ENCODE measurements around the gene KRT36.

KRT36 gene

GRCh38 chr17:41534899-41535546 is 45.3 kb upstream of the KRT36 start:
- Histone ChIP-seq H3K27ac (ENCODE audit: low read depth, low read length) (no peak overlapping the region), H3K4me3 (ENCODE audit: low read length) (no peak overlapping the region), H3F3A (ENCODE audit: control insufficient read depth, insufficient read depth) (no peaks in the 10 kb centered on the region), H3K9me3 (ENCODE audit: control insufficient read depth, insufficient read depth, low read length) (no peaks in the 10 kb centered on the region), H3K36me3 (ENCODE audit: control insufficient read depth, low read length) (no peaks in the 10 kb centered on the region), H3K4me1 (ENCODE audit: control insufficient read depth, low read length) (no peaks in the 10 kb centered on the region), H3K79me2 (ENCODE audit: control insufficient read depth, low read length) (no peaks in the 10 kb centered on the region), H4K20me1 (ENCODE audit: control insufficient read depth, insufficient read depth, low read depth, low read length) (no peaks in the 10 kb centered on the region), H3K9me2 (replicated peaks; ENCODE audit: control insufficient read depth, low read length) (no peaks in the 10 kb centered on the region), H3K4me2 (ENCODE audit: low read length) (no peak overlapping the region), H3K27me3 (ENCODE audit: control insufficient read depth, low read length) (peaks cover 11% of the 10 kb centered on the region)
- TF ChIP-seq EZH2phosphoT487 (IDR thresholded peaks at IDR 0.05; ENCODE audit: borderline replicate concordance, low read length) (no peak), CTCF (IDR thresholded peaks at IDR 0.05; ENCODE audit: low read depth, low read length, poor library complexity, severe bottlenecking) (no peak)

- TF ChIP-seq CTCF (IDR thresholded peaks at IDR 0.05; ENCODE audit: low read depth, low read length, poor library complexity, severe bottlenecking): no peak
- no peak for TF ChIP-seq EZH2phosphoT487 (IDR thresholded peaks at IDR 0.05; ENCODE audit: borderline replicate concordance, low read length)
- Histone ChIP-seq H3K4me3 (ENCODE audit: low read length) (no peak overlapping the region), H4K20me1 (ENCODE audit: control insufficient read depth, insufficient read depth, low read depth, low read length) (no peaks in the 10 kb centered on the region), H3K79me2 (ENCODE audit: control insufficient read depth, low read length) (no peaks in the 10 kb centered on the region), H3K27ac (ENCODE audit: low read depth, low read length) (no peak overlapping the region), H3K4me2 (ENCODE audit: low read length) (no peak overlapping the region), H3K9me3 (ENCODE audit: control insufficient read depth, insufficient read depth, low read length) (no peaks in the 10 kb centered on the region), H3K36me3 (ENCODE audit: control insufficient read depth, low read length) (no peaks in the 10 kb centered on the region), H3K27me3 (ENCODE audit: control insufficient read depth, low read length) (peaks cover 17% of the 10 kb centered on the region), H3K9me2 (replicated peaks; ENCODE audit: control insufficient read depth, low read length) (no peaks in the 10 kb centered on the region), H3F3A (ENCODE audit: control insufficient read depth, insufficient read depth) (no peaks in the 10 kb centered on the region), H3K4me1 (ENCODE audit: control insufficient read depth, low read length) (no peaks in the 10 kb centered on the region)
These were observed 43.9 kb upstream of the KRT36 start for GRCh38 chr17:41533613-41534012.

- no peak for TF ChIP-seq EZH2phosphoT487 (IDR thresholded peaks at IDR 0.05; ENCODE audit: borderline replicate concordance, low read length)
- TF ChIP-seq CTCF (IDR thresholded peaks at IDR 0.05; ENCODE audit: low read depth, low read length, poor library complexity, severe bottlenecking): no peak
- Histone ChIP-seq H4K20me1 (ENCODE audit: control insufficient read depth, insufficient read depth, low read depth, low read length) (no peaks in the 10 kb centered on the region), H3K27me3 (ENCODE audit: control insufficient read depth, low read length) (peaks cover 17% of the 10 kb centered on the region), H3K79me2 (ENCODE audit: control insufficient read depth, low read length) (no peaks in the 10 kb centered on the region), H3K4me3 (ENCODE audit: low read length) (no peak overlapping the region), H3K4me2 (ENCODE audit: low read length) (no peak overlapping the region), H3F3A (ENCODE audit: control insufficient read depth, insufficient read depth) (no peaks in the 10 kb centered on the region), H3K36me3 (ENCODE audit: control insufficient read depth, low read length) (no peaks in the 10 kb centered on the region), H3K27ac (ENCODE audit: low read depth, low read length) (no peak overlapping the region), H3K9me2 (replicated peaks; ENCODE audit: control insufficient read depth, low read length) (no peaks in the 10 kb centered on the region), H3K9me3 (ENCODE audit: control insufficient read depth, insufficient read depth, low read length) (no peaks in the 10 kb centered on the region), H3K4me1 (ENCODE audit: control insufficient read depth, low read length) (no peaks in the 10 kb centered on the region)
These were observed 43.3 kb upstream of the KRT36 start for GRCh38 chr17:41532947-41533570.
